Activated CD8-positive, alpha-beta memory T cell treated with anti-CD3 and anti-CD28 coated beads, Interleukin-2, amount 50 U/mL, for 24 hours (primary cell): Measurements from ENCODE around the gene RANBP6.
"Not testable (repeated sequence)": the region's sequence is repeated elsewhere in the genome, so short reads cannot be mapped to it uniquely, and the experiment has no call there.

Source experiments
- DNase-seq: peaks from one replicate; pipeline ENCODE4 v3.0.0-alpha.2; 2020; ENCODE audit errors: extremely low read depth

Gene RANBP6

GRCh38 chr9:6015278-6016157 lies at the start of gene RANBP6:
RANBP6 (minus strand) TSS chr9:6015624; CDS start chr9:6015607, 17 bp downstream.
- DNase-seq = peak; percentile 75

- DNase-seq = not testable (repeated sequence)
Observed at GRCh38 chr9:6063146-6063545, 47.7 kb upstream of the RANBP6 start.

- no peak for DNase-seq
Observed at GRCh38 chr9:6055666-6056065, 40.2 kb upstream of the RANBP6 start.

- no peak for DNase-seq
Observed at GRCh38 chr9:6055216-6055615, 39.8 kb upstream of the RANBP6 start.

GRCh38 chr9:6054280-6055099 lies 39.1 kb upstream of the RANBP6 start:
- peak; percentile 24 for DNase-seq

GRCh38 chr9:6052293-6052919 lies 37.0 kb upstream of the RANBP6 start:
- no peak for DNase-seq

GRCh38 chr9:6051511-6051950 lies 36.1 kb upstream of the RANBP6 start:
- no peak for DNase-seq

GRCh38 chr9:6049798-6050197 lies 34.4 kb upstream of the RANBP6 start:
- DNase-seq = no peak

- DNase-seq = no peak
Observed at GRCh38 chr9:6048039-6048438, 32.6 kb upstream of the RANBP6 start.

GRCh38 chr9:6047020-6047419 lies 31.6 kb upstream of the RANBP6 start:
- DNase-seq = no peak

GRCh38 chr9:6045364-6045763 lies 29.9 kb upstream of the RANBP6 start:
- DNase-seq = no peak

- DNase-seq = no peak
Observed at GRCh38 chr9:6040077-6040476, 24.7 kb upstream of the RANBP6 start.

- DNase-seq = no peak
Observed at GRCh38 chr9:6036391-6036790, 21.0 kb upstream of the RANBP6 start.

- no peak for DNase-seq
Observed at GRCh38 chr9:6034954-6035353, 19.5 kb upstream of the RANBP6 start.

- DNase-seq = no peak
Observed at GRCh38 chr9:6029604-6030274, 14.3 kb upstream of the RANBP6 start.

- DNase-seq = no peak
Observed at GRCh38 chr9:6024035-6024554, 8.7 kb upstream of the RANBP6 start.

- DNase-seq = not testable (repeated sequence)
Observed at GRCh38 chr9:6016975-6017374, 1.6 kb upstream of the RANBP6 start.

- DNase-seq = no peak
Observed at GRCh38 chr9:6014670-6015270, 654 bp downstream of the RANBP6 start.

- DNase-seq = peak; percentile 90
Observed at GRCh38 chr9:6008169-6008979, 7.0 kb downstream of the RANBP6 start.

GRCh38 chr9:6007770-6008168 lies 7.7 kb downstream of the RANBP6 start:
- peak; percentile 39 for DNase-seq
